Measurements from ENCODE around the gene F13B.
"Not testable (repeated sequence)": the region's sequence is repeated elsewhere in the genome, so short reads cannot be mapped to it uniquely, and the experiment has no call there.

F13B gene

DNA sequence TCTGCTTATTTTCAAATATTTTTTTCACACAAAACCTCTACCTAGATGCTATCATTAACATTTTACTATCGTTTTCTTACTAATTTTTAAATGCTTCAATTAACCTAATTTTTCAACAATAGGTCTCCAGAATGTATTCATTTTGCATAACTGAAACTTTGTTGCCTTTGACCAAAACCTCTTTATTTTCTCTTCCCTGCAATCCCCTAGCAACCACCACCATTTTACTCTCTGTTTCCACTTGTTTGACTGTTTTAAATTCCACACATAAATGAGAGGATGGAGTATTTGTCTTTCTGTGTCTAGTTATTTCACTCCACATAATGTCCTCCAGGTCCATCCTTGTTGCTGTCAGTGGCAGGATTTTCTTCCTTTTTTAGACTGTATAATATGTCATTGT is 9.5 kb upstream of the F13B start:
- H3K4me1 Mint-ChIP-seq = no peaks in the 10 kb centered on the region
- CTCF ChIA-PET = no interaction called here
- DNase-seq = no peak
- no peaks in the 10 kb centered on the region for H3K27me3 Mint-ChIP-seq
- H3K9me3 Mint-ChIP-seq = peaks cover 10% of the 10 kb centered on the region
- peaks cover 10% of the 10 kb centered on the region for H3K36me3 Mint-ChIP-seq
- H3K27ac Mint-ChIP-seq = no peak overlapping the region
- H3K4me3 Mint-ChIP-seq = no peak overlapping the region

DNA sequence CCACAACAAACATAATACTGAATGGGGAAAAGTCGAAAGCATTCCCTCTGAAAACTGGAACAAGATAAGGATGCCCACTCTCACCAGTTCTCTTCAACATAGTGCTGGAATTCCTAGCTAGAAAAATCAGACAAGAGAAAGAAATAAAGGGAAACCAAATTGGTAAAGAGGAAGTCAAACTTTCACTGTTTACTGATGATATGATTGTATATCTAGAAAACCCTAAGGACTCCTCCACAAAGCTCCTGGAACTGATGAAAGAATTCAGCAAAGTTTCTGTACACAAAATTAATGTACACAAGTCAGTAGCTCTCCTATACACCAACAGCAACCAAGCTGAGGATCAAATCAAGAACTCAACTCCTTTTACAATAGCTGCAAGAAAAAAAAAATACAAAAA is 6.9 kb upstream of the F13B start:
- H3K4me1 Mint-ChIP-seq = no peaks in the 10 kb centered on the region
- no peaks in the 10 kb centered on the region for H3K27me3 Mint-ChIP-seq
- H3K9me3 Mint-ChIP-seq = no peaks in the 10 kb centered on the region

DNA sequence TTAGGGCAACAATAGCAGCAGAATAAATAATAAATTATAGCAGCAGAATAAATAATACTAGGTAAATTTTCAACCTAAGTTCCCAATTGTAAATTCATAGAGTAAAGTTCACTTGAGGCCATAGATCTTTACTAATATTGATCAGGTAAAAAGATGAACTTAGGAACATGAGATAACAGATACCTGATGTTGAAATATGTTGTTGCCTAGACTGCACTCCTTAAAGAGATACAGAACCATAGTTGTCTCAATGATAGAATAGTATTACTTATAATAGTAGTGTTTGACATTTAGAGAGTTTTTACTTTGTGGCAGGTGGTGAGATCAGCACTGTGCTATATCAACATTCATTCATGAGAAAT is 378 bp upstream of the F13B start:
- CTCF ChIA-PET = no interaction called here
- no peaks in the 10 kb centered on the region for H3K27me3 Mint-ChIP-seq
- no peaks in the 10 kb centered on the region for H3K4me1 Mint-ChIP-seq

More for the DNA sequence above, 6.9 kb upstream of the F13B start:
- Mint-ChIP-seq H3K27ac (no peak overlapping the region), H3K36me3 (no peaks in the 10 kb centered on the region), H3K4me3 (no peak overlapping the region)
- no peak for DNase-seq
- CTCF ChIA-PET = no interaction called here

DNA sequence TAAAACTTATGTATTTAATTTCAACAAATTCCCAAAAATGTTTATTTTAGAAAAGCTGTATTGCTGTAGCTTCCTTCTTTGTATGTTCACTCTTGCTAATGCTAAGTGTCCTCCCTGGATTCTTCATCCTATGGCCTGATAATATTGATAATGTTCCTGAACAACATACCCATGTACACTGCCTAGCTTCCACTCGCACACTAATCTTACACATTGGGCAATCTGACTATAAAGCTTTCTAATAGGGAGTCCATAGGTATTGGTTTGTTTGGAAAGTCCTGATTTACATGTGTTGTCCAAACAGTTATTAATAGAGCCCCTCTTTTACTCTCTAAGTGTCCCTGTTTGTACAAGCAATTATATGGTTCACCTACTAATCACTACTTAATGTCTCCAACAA is 783 bp downstream of the F13B start:
- no peak overlapping the region for H3K4me3 Mint-ChIP-seq
- no peaks in the 10 kb centered on the region for H3K27me3 Mint-ChIP-seq
- no peaks in the 10 kb centered on the region for H3K9me3 Mint-ChIP-seq
- no peaks in the 10 kb centered on the region for H3K4me1 Mint-ChIP-seq
- CTCF ChIA-PET = no interaction called here
- DNase-seq = no peak
- H3K27ac Mint-ChIP-seq = no peak overlapping the region
- no peaks in the 10 kb centered on the region for H3K36me3 Mint-ChIP-seq

More for the DNA sequence above, 378 bp upstream of the F13B start:
- DNase-seq = no peak
- Mint-ChIP-seq H3K9me3 (no peaks in the 10 kb centered on the region), H3K36me3 (no peaks in the 10 kb centered on the region), H3K4me3 (no peak overlapping the region), H3K27ac (no peak overlapping the region)

DNA sequence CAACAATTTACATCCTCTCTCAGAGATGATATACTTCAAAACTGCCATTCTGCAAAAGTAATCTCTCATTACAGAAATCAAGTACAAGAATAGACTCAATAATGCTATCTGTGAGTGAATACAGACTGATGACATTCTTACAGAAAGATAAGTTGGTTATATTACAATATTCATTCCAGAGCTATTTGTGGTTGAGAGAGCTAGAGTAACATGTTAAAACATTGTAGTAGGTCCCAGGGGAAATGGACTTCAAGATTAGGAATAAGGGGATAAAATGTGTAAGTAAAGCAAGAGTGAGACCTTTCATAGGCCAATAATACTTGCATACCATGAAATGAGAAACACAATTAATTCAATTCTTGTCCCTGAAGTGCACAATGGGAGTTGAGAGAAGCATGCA is 1.5 kb downstream of the F13B start:
- no peaks in the 10 kb centered on the region for H3K9me3 Mint-ChIP-seq
- no peaks in the 10 kb centered on the region for H3K4me1 Mint-ChIP-seq
- no peaks in the 10 kb centered on the region for H3K36me3 Mint-ChIP-seq
- CTCF ChIA-PET = no interaction called here
- no peak for DNase-seq
- H3K4me3 Mint-ChIP-seq = no peak overlapping the region
- H3K27me3 Mint-ChIP-seq = no peaks in the 10 kb centered on the region
- H3K27ac Mint-ChIP-seq = no peak overlapping the region

DNA sequence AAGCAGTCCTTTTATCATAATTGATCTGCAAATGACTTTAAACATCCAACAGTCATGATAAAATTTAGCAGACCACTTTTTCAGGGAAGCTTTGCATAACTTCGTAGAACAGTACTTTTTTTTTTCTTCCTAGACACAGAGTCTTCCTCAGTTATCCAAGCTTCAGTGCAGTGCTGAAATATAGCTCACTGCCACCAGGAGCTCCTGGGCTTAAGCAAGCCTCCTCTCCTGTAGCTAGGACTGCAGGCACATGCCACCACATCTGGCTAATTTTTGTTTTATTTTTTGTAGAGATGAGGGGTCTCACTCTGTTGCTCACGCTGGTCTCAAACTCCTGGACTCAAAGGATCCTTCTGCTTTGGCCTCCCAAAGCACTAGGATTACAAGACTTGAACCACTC is 3.8 kb downstream of the F13B start:
- Mint-ChIP-seq H3K27me3 (no peaks in the 10 kb centered on the region), H3K27ac (peak overlapping the region; percentile 14), H3K4me3 (no peak overlapping the region), H3K36me3 (no peaks in the 10 kb centered on the region), H3K4me1 (no peaks in the 10 kb centered on the region), H3K9me3 (no peaks in the 10 kb centered on the region)
- no peak for DNase-seq
- CTCF ChIA-PET = no interaction called here

DNA sequence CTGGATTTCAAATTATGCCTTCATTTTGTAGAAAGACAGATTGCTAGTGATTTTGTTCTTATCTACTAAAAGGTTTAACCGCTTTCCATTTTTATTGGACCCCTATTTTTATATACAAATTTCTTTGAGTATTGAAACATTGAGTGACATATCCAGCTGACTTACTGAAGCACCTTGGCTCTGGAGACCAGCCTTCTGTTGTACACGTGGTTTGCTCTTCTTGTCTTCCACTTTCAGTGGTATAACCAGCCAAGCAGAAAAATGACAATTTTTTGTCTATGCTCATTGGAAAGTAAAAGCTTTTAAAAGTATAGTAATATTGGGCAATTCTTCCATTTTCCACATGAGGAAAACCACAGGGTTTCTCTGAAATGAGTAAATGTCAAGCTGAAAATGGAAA is 4.4 kb downstream of the F13B start:
- Mint-ChIP-seq H3K9me3 (no peaks in the 10 kb centered on the region), H3K4me1 (no peaks in the 10 kb centered on the region), H3K27ac (no peak overlapping the region), H3K27me3 (no peaks in the 10 kb centered on the region), H3K4me3 (no peak overlapping the region), H3K36me3 (no peaks in the 10 kb centered on the region)
- no peak for DNase-seq
- CTCF ChIA-PET = no interaction called here

DNA sequence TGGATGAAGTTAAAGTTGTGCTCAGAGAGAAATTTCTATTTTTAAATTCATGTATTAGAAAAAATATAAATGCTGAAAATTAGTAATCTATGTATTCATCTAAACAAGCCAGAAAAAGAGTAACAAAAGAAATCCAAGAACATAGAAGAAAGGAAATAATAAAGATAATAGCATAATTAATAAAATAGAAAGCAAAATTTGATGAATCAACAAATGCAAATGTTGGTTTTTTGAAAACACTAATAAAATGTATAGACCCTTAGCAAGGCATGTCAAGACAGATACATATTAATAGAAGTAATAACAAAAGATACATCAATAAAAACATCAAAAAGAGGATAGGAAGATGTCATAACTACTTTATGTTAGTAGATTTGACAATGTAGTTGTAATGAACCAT is 18.0 kb downstream of the F13B start:
- Mint-ChIP-seq H3K27ac (no peak overlapping the region), H3K9me3 (no peaks in the 10 kb centered on the region), H3K27me3 (no peaks in the 10 kb centered on the region), H3K4me3 (no peak overlapping the region), H3K4me1 (no peaks in the 10 kb centered on the region), H3K36me3 (no peaks in the 10 kb centered on the region)
- CTCF ChIA-PET = no interaction called here
- DNase-seq = no peak

DNA sequence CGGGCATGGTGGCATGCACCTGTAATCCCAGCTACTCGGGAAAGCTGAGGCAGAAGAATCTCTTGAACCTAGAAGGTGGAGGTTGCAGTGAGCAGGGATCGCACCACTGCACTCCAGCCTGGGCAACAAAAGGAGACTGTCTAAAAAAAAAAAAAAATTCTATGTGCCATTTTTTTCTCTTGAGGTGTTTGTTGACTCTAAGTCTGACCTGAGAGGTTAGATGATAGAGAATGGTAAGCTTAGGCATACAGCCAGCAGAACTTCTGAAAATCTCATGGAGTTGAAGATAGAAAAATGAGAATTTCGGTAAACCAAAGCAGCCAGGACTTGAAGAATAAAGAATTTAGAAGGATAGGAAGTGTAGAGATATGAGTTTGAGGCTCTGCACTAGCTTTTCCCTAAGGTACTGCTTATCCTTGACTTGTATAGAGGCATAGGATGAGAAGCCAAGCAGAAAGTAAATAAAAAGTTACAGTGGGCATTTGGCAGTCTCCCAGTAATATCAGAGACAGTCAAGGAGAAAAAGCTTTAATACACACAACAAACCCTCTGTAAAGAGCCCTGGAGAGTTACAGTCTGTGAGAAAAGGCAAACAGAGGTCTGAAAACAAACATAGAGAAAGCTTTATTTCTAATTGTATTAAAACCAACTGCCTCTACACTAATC is 24.3 kb downstream of the F13B start:
- Mint-ChIP-seq H3K9me3 (no peaks in the 10 kb centered on the region), H3K27ac (no peak overlapping the region), H3K36me3 (no peaks in the 10 kb centered on the region), H3K4me3 (no peak overlapping the region), H3K27me3 (no peaks in the 10 kb centered on the region), H3K4me1 (peaks cover 3% of the 10 kb centered on the region)
- DNase-seq = no peak
- CTCF ChIA-PET = no interaction called here

DNA sequence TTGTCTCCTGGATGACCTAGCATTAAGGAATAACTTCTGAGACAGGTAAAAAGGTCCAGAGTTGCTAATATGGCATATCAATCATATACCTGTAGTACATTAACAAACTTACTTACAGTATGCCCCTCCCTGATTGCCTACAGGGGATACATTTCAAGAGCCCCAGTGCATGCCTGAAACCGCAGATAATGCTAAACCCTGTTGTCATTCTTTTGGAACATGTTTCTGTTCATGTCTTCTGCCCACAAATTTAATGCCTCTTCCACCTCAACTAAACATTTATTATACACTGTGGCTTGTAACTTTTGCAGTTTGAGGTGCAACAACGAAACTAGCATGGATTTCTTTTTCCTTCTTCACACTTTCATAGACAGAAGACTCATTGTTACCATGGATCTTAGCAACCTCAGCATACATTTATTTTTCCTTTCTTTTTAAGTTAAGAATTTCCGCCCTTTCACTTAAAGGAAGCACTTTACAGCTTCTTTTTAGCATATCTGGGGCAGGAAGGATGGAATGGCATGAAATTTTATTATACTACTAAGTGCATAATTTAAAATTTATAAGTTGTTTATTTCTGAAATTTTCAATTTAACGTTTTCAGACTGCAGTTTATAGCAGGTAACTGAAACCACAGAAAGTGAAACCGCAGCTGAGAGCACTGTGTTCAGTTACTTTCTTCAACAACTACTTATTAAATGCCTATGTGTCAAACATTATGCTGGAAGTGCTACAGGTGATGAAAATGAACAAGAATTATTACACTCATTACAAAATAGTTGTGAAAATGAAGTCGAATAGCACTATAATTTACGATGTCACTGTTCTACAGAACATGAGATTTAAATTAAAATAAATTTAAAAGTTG is 25.3 kb downstream of the F13B start:
- no peak overlapping the region for H3K27ac Mint-ChIP-seq
- H3K4me3 Mint-ChIP-seq = no peak overlapping the region
- CTCF ChIA-PET = no interaction called here
- H3K36me3 Mint-ChIP-seq = no peaks in the 10 kb centered on the region
- H3K9me3 Mint-ChIP-seq = no peaks in the 10 kb centered on the region
- no peak for DNase-seq
- H3K27me3 Mint-ChIP-seq = no peaks in the 10 kb centered on the region
- H3K4me1 Mint-ChIP-seq = peaks cover 3% of the 10 kb centered on the region

DNA sequence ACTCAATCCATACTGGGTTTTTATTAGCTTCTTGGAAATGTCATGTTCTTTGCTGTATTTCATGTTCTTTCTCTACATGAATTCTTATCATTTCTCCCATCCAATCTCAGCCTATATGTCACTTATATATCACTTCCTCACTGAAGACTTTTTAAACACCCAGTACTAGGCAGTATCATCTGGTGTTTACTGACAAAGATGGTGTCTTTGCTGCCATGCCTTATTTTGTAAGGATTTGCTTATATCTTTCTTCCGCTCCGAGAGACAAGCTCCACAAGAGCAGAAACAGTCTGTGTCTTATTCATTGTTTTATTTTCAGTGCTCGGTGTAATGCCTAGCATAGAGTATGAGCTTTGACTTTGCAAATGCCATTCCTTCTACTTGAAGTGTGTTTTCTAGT is 30.2 kb downstream of the F13B start:
- CTCF ChIA-PET = no interaction called here
- Mint-ChIP-seq H3K27me3 (no peaks in the 10 kb centered on the region), H3K4me1 (peaks cover 3% of the 10 kb centered on the region), H3K27ac (no peak overlapping the region), H3K36me3 (no peaks in the 10 kb centered on the region), H3K4me3 (no peak overlapping the region), H3K9me3 (no peaks in the 10 kb centered on the region)
- no peak for DNase-seq

DNA sequence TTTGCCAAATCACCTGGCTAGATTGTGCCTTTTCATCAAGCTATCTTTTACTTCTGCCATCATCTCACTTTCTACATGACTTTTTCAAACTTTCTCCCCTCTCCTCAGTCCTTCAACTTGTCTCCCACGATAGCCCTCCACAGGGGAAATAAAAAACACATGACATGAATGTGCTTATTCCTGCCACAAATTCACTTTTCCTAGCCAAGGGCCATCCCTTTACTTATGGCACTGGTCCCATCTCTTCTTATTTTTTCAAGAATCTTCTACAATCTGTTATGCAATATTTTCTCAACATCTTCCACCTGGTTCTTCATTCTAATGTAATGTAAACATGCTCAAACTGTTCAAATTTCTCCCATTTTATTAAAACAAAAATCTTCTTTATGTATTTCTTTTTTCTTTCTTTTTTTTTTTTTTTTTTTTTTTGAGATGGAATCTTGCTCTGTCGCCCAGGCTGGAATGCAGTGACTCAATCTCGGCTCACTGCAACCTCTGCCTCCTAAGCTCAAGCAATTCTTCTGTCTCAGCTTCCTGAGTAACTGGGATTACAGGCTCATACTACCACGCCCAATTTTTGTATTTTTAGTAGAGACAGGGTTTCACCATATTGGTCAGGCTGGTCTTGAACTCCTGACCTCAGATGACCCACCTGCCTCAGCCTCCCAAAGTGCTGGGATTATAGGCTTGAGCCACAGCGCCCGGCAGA is 32.3 kb downstream of the F13B start:
- H3K9me3 Mint-ChIP-seq, H3K27ac Mint-ChIP-seq: not testable (repeated sequence)

DNA sequence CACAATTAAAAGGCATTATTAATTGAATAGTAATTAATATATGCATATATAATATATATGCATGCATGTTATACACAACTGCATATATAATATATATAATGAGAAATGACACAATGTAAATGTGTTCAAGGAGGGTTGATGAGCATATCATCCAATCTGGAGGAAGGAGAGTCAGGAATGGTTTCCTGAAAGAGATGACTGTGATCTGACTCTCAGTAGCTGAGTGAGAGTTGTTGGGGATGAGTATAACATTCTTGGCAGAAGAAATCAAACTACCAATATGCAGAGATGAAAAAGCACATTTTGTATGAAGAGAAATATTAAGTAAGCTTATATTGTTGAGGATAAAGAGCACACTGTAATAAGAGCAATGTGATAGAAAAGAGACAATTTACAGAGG is 37.3 kb downstream of the F13B start:
- H3K27ac Mint-ChIP-seq = no peak overlapping the region
- no peaks in the 10 kb centered on the region for H3K9me3 Mint-ChIP-seq
- H3K4me3 Mint-ChIP-seq = no peak overlapping the region
- no peaks in the 10 kb centered on the region for H3K4me1 Mint-ChIP-seq
- CTCF ChIA-PET = no interaction called here
- no peaks in the 10 kb centered on the region for H3K36me3 Mint-ChIP-seq
- H3K27me3 Mint-ChIP-seq = no peaks in the 10 kb centered on the region
- no peak for DNase-seq

More for the DNA sequence above, 32.3 kb downstream of the F13B start:
- H3K27me3 Mint-ChIP-seq, CTCF ChIA-PET, H3K4me3 Mint-ChIP-seq, H3K4me1 Mint-ChIP-seq, H3K36me3 Mint-ChIP-seq, DNase-seq: not testable (repeated sequence)

DNA sequence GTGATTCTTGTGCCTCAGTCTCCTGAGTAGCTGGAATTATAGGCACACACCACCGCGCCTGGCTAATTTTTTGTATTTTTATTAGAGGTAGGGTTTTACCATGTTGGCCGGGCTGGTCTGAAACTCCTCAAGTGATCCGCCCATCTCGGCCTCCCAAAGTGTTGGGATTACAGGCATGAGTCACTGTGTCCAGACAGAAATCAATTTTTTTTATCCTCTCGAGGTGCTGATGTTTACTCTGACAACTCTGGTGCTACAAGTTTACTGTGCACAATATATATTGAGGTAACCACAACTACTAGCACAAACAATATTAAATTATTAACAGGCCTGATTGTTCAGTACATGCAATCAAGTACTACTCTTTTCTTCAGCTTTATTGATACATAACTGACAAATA is 39.7 kb downstream of the F13B start:
- Mint-ChIP-seq H3K9me3 (no peaks in the 10 kb centered on the region), H3K27me3 (no peaks in the 10 kb centered on the region), H3K36me3 (no peaks in the 10 kb centered on the region), H3K4me3 (no peak overlapping the region), H3K4me1 (no peaks in the 10 kb centered on the region), H3K27ac (no peak overlapping the region)
- CTCF ChIA-PET = no interaction called here
- DNase-seq = no peak

DNA sequence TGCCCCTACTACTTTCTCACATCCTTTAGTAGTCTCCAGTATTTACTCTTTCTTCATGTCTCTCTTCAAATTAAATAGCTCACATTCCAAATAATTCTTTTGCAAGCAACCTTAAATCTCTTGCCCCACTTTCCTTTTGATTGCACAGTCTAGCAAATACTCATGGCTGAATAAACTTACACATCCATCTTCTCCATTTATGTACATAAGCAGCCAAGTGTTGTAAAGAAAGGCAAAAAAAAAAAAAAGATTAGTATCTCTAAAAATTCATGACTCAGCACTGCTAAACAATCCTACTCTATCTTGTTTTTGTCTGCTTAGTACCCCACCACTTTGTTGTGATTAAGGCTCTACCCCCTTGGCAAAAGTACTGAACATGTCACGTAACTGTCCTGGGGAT is 42.6 kb downstream of the F13B start:
- no peaks in the 10 kb centered on the region for H3K4me1 Mint-ChIP-seq
- no peak overlapping the region for H3K27ac Mint-ChIP-seq
- H3K27me3 Mint-ChIP-seq = no peaks in the 10 kb centered on the region
- DNase-seq = no peak
- CTCF ChIA-PET = no interaction called here
- H3K4me3 Mint-ChIP-seq = no peak overlapping the region
- H3K9me3 Mint-ChIP-seq = no peaks in the 10 kb centered on the region
- H3K36me3 Mint-ChIP-seq = no peaks in the 10 kb centered on the region

All from activated naive CD4-positive, alpha-beta T cell treated with anti-CD3 and anti-CD28 coated beads, Interleukin-2, amount 10 ng/mL, durations not matched to agents 7 days and 5 days (primary cell).